AG09309 (cell line): ENCODE measurements around the gene MDFIC2.

Experiments
- DNase-seq: peaks from one replicate; pipeline ENCODE4 v3.0.0-alpha.2; 2010; ENCODE audit warnings: low read depth
- H3K4me3 ChIP-seq: 2 replicates; pipeline ENCODE4 v1.5.1; 2011; ENCODE audit warnings: mild to moderate bottlenecking, low read depth, low read length, moderate library complexity; ENCODE audit not compliant: control insufficient read depth
- CTCF ChIP-seq: IDR thresholded peaks from 2 replicates; pipeline ENCODE4 v1.5.1; 2011; ENCODE audit warnings: mild to moderate bottlenecking, low read depth, low read length, inconsistent platforms; ENCODE audit not compliant: insufficient read depth, control insufficient read depth; ENCODE audit errors: missing control alignments

MDFIC2 gene

GRCh38 chr3:70333080-70333479, 20.6 kb upstream of the MDFIC2 start:
- no peak overlapping the region for H3K4me3 ChIP-seq
- TF ChIP-seq CTCF = no peak

GRCh38 chr3:70315021-70315420, 2.6 kb upstream of the MDFIC2 start:
- DNase-seq = no peak
- no peak overlapping the region for H3K4me3 ChIP-seq
- TF ChIP-seq CTCF = no peak

More at GRCh38 chr3:70333080-70333479, 20.6 kb upstream of the MDFIC2 start:
- DNase-seq = no peak

GRCh38 chr3:70310809-70311208, 1.6 kb downstream of the MDFIC2 start:
- H3K4me3 ChIP-seq = no peak overlapping the region
- no peak for TF ChIP-seq CTCF
- no peak for DNase-seq

GRCh38 chr3:70309591-70309990, 2.8 kb downstream of the MDFIC2 start:
- DNase-seq = no peak
- no peak for TF ChIP-seq CTCF
- no peak overlapping the region for H3K4me3 ChIP-seq

- no peak overlapping the region for H3K4me3 ChIP-seq
- DNase-seq = no peak
- no peak for TF ChIP-seq CTCF
These were observed 3.7 kb downstream of the MDFIC2 start for GRCh38 chr3:70308760-70309159.

GRCh38 chr3:70306736-70307135, 5.7 kb downstream of the MDFIC2 start:
- TF ChIP-seq CTCF = no peak
- no peak for DNase-seq
- H3K4me3 ChIP-seq = no peak overlapping the region

- H3K4me3 ChIP-seq = no peak overlapping the region
- TF ChIP-seq CTCF = no peak
- DNase-seq = no peak
These were observed 14.1 kb downstream of the MDFIC2 start for GRCh38 chr3:70298385-70298784.
